ENCODE data around the gene C10orf71. TPM values are rescaled to one million over a fixed set of nuclear protein-coding genes. Genes with fewer than 3 reads are reported as not detected.

Gene C10orf71
- total RNA-seq, 1 donor, result not detected

DNA sequence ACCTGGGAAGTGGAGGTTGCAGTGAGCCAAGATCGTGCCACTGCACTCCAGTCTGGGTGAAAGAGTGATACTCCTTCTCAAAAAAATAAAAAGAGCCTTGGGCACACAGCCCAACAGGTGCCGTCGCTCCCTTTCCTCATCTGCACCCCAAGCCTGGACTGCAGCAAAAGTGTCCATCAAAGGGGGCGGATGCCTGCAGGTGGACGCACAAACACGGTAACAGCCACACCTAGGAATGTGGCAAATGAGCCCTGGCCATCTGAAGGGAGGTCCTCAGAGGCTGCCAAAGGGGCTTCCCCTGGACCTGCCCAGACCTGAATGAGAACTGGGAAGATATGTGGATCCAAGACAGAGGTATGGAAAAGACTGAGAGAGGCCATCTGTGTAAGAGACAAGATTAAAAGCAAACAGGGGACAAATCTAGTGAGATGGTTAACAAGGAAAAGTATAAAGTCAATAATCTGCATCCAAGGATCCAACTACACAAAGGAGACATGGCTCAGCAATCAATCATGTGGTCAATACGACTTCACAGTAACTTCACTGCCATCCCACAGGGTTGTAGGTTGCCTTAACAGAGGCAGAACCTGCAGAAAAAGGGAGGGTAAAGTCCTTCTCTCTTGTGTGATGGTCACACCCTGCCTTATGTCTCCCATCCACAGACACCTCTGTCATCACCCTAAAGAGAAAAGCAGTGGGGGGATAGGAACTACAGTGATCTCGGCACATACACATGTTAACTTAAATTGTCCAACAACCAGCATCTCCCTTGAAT lies 71.5 kb downstream of the C10orf71 start:
- no peak for DNase-seq (ENCODE audit: low read depth in 2 of 3, low spot score in 2 of 3)

GRCh38 chr10:49371967-49372366 lies 73.0 kb downstream of the C10orf71 start:
- no peak for DNase-seq (ENCODE audit: low read depth in 2 of 3, low spot score in 2 of 3)

DNA sequence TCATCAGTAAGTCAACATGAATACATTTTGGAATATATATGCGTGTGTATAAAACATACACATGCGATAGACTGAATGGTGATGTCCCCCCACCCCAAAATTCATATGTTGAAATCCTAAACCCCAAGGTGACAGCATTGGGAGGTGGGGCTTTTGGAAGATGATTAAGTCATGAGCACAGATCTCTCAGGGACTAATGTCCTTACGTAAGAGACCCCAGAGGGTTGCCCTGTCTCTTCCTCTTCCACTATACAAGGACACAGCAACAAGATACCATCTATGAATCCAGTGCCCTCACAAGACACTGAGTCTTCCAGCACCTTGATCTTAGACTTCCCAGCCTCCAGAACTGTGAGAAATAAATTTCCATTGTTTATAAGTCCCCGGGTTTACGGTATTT lies 74.4 kb downstream of the C10orf71 start:
- no peak for DNase-seq (ENCODE audit: low read depth in 2 of 3, low spot score in 2 of 3)

DNA sequence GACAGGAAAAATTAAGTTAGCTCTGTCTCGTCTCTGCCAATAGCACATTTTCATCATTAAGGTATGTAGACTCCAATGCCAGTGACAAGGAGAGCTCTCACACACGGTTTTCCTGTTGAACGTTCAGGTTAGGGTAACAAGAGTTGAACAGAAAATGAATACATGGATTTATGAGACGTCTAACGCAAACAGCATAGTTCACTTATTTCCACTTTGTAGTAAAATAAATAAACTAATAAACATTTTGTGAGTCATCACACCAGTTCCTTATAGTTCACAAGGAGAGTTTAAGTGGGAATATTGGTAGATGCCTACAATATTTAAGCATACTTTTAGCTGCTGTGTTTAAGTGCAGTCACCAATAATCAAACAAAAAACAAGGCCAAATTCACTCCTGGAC lies 75.8 kb downstream of the C10orf71 start:
- no peak for DNase-seq (ENCODE audit: low read depth in 2 of 3, low spot score in 2 of 3)

- no peak for DNase-seq (ENCODE audit: low read depth in 2 of 3, low spot score in 2 of 3)
These were observed 76.6 kb downstream of the C10orf71 start for GRCh38 chr10:49375611-49376010.

Other genes starting within 250 kb of the C10orf71 start
- gene VSTM4, start 183.6 kb upstream of the C10orf71 start, total RNA-seq, result 0.27 TPM
- gene FAM170B, start 165.1 kb upstream of the C10orf71 start, total RNA-seq, result not detected
- gene TMEM273, start 110.8 kb upstream of the C10orf71 start, total RNA-seq, result 1.6 TPM
- gene DRGX, start 96.9 kb downstream of the C10orf71 start, total RNA-seq, result not detected
- 10.5 TPM for gene ERCC6, start 240.0 kb downstream of the C10orf71 start, total RNA-seq